HPDE6-E6E7 (cell line): Measurements from ENCODE around the gene EPHB6.

ENCODE experiments used
- DNase-seq: peaks from one replicate; pipeline ENCODE4 v3.0.0; 2011; ENCODE audit warnings: missing footprints; ENCODE audit errors: extremely low spot score

EPHB6 gene

DNA sequence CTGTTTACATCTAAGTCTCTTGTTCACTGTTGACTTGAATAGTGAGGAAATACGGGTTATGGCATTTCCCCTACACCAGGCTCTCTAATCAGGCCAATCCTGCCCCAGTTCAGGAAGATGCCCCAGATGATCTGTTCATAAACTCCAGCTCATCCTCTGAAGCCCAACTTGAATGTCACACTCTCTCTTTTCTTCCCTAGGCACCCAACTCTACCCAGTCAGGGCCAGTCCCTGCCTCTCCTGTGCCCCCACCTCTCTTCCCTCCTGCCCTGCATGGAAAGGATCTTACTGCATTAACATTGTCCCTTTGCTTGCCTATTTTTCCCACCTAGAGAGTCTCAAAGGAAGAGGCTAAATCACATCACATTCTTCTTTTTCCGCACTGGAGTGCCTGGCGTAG, 41.3 kb downstream of the EPHB6 start:
- no peak for DNase-seq

- no peak for DNase-seq
These were observed 42.0 kb downstream of the EPHB6 start for GRCh38 chr7:142896741-142897379.

GRCh38 chr7:142897691-142898090, 42.8 kb downstream of the EPHB6 start:
- no peak for DNase-seq

DNA sequence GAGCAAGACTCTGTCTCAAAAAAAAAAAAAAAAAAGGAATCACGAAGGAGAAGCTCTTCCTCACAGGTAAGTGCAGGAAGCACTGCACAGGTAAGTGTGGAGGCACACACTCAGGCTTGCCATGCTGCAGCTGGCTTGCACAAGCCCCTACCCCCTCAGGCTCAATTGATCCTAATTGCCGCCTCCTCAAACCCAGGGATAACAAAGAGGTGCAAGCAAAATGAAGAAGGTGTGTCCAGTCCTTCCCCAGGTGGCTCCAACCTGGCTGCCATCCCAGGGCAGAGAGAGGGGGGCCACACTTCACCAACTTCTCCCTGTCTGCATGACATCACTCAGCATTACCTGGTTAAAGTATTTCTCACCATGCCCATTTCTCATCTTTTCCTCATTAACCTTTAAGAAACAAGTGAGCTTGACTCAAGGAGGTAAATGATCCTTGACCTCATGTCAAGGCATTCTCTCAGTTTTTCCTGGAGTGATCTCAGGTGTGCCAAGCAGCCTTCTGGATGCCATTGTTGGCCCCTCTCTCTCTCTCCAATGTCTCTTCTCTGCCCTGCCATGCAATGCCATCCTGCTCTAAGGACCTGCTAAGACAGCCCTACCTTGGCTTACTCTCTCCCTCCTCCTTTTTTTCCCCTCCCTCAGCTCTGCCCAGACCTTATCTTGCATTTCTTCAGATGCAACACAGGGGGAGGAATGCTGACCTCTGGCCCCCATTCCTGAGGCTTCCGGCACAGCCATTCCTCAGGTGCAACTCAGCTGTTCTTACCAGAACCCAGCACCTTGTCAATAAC, 43.7 kb downstream of the EPHB6 start:
- no peak for DNase-seq

DNA sequence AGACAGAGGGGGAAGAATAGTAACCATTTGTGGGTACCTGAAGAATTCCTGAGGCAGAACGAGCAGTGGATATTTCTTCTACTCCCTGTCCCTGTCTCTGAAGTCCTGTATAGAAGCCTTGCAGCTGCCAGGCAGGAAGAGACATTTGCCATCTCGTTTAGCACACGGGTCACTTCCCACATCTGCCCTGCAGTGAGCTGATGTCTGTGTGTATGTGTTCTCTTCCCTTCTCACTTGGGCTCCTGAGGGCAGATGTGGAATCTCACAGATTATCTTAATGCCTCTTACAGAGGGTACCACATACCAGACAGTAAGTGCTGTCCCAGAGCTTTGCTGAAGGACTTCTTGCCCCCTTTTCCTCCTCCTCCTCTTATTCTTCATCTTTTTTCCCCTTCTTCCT, 44.8 kb downstream of the EPHB6 start:
- DNase-seq = no peak

DNA sequence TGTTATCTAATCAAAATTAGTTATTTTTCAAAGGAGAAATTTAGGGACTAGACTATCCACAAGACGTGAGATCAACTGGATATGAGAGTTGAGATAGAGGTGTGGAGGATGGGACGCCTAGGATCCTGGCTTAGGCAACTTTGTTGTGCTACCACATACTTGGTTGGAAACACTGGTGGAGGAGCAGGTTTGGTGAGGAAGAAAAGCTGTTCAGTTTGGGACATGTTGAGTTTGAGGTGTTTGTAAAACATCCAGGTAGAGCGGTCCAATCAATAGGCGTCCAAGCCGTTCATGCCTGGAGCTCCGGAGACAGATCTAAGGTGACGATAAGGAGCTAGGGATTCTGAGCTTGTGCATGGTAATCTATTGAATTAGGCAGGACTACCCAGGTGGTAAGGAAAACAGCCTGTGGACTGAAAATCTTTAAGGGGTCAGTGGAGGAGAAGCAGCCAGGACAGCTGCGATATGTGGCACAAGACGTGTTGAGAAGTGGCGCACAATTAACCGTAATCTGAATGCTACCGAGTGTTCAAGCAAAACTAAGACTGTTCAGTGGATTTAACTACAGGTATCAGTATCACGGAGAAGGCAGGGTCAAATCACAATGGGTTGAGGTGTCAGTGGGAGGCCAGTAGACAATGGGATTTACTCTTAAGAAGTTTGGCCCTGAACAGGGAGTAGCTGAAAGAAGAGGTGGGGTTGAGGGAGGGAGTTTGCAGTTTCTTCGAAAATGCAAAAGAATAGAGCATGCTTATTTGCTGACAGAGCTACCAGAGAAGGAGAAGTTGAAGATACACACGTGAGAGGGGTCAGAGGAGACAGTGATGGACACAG, 46.8 kb downstream of the EPHB6 start:
- DNase-seq = no peak

DNA sequence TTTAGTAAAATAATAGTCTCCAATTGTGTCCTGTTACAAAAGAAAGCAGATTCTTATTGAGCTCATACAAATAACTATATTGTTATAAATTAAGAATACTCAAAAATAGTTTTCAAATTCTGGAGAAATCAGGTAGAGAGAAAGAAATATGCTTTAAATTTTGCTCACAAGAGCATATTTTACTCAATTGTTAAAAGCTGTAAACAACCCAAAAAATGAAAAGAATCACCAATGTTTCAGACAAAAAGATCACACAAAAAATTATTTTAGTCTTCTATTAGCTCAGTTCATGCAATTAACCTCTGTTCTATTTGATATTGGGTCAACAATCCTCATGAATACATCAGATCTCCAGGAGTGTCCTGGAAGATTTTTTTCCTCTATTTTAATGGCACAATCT, 49.3 kb downstream of the EPHB6 start:
- no peak for DNase-seq

DNA sequence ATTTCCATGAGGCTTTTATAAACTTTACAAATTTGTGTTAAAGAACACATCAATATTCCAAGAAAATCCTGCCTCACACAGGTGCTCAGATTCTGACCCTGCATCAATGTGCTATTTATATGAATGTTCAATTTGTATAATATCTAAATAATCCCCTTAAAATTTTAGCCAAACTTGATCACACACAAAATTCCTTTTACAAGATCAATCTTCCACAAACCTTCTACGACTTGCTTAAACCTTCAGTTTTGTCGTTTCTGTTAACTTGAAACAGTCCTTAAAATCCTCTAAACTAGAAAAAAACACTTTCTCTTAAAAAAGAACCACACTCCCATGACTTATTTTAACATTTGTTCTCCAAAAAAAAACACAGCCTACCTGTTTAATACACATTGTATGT, 50.9 kb downstream of the EPHB6 start:
- DNase-seq = no peak

DNA sequence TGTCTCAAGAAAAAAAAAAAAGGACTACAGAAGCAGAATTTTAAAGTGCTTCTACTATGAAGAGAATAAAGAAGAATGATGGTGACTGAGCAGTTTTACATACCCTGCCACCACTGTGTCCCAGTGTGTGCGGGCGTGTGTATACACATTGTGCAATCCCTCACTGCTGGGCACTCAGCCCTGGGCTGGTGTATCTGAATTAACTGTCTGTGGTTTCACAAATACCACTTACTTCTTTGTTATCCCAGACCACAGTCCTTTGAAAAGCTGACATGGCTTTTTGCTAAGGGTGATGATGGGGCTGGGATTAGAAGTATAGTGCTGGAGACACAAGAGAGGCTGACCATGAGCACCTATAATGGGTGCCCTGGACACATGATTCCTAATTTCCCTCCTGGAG, 51.8 kb downstream of the EPHB6 start:
- DNase-seq = no peak

DNA sequence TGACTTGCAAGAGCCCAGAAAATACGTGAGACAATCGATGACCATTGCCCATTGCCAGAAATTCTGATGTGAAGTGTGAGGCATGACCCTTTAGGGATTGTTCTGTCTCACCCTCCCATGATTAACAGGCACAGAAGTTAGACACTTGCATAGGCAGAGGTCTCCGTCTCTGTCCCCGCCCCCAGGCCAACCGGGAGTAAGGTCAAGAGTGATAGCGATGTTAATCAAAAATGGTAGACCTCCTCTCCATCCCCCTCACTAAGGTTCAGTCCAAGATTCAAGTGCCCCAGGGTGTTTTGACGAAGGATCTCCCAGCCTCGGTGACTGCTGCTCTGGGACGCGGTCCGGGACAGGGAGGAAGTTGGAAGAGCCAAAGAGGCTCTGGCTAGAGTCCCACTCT, 53.4 kb downstream of the EPHB6 start:
- DNase-seq = no peak

- no peak for DNase-seq
These were observed 54.3 kb downstream of the EPHB6 start for GRCh38 chr7:142908921-142909890.

- no peak for DNase-seq
These were observed 55.2 kb downstream of the EPHB6 start for GRCh38 chr7:142910031-142910433.

DNA sequence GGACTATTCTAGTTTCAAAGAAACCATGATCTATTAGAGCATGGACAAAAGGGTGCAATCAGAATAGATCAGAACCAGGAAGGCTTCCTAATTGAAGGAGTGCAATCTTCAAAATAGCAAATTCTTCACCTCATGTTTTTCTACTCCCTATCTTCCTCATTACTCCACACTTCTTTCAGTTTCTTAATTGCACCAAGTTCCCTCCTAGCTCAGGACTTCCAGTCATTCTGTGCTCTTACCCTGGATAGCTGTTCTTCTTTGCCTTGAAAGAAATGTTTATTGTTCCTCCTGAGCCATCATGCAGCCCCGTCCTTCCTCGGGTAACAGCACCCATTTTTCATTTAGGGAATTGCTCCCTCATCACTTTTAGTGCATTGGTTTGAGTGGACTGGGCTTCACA, 55.6 kb downstream of the EPHB6 start:
- DNase-seq = no peak

DNA sequence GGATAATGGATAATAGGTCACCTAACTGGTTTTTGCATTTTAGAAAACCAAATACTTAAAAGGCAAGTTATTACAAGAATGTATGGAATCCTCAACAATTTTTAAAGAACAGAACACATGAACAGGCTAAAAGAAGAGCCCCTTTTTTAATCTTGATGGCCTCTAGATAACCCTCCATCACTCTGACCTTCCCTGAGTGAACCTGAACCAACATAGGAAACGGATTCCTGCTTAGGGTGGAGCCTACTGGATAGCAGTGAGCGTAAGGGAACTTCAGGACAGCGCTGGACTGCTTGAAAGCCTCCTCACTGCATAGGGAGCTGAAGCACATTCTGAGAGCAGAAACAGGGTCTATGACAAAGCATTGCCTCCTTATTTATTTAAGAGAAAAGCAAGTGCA, 58.2 kb downstream of the EPHB6 start:
- no peak for DNase-seq

DNA sequence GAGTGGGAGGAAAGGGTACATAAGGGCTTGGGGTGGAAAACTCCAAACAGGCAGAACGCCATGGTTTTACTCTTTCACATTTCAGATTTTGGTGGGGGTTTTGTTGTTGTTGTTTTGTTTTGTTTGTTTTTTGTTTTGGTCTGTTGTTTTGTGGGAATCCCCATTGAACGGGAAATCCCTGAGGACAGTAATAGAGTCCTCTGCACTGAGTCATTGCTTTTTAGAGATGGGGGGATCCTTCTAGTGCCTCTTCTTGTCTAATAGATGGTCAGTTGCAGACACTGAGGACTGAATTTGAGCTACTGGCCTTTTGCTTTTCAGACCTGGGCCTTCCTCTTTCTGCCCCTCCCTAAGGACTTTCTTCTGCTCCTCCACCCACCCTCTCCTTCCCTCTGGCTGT, 58.7 kb downstream of the EPHB6 start:
- no peak for DNase-seq

GRCh38 chr7:142914121-142914520, 59.2 kb downstream of the EPHB6 start:
- DNase-seq = no peak

- DNase-seq = no peak
These were observed 60.4 kb downstream of the EPHB6 start for GRCh38 chr7:142915315-142915714.

DNA sequence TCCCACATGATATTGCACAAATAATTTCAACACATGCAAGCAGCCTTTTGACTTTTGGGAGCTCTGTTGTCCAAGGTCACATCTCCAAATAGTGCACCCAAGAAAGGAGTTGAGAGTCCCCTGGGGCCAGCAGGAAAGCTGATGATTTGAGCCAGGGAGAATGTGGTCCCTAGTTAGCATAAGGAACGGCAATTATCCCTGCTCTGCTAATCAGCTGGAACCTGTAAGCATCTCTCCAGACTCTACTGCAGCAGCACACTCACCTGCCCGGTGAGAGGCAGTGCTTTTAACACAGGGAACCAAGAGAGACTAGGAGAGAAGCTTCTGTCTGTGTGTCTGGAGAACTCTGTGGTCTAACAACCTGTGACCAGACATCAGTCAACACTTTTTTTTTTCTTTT, 61.6 kb downstream of the EPHB6 start:
- DNase-seq = no peak

DNA sequence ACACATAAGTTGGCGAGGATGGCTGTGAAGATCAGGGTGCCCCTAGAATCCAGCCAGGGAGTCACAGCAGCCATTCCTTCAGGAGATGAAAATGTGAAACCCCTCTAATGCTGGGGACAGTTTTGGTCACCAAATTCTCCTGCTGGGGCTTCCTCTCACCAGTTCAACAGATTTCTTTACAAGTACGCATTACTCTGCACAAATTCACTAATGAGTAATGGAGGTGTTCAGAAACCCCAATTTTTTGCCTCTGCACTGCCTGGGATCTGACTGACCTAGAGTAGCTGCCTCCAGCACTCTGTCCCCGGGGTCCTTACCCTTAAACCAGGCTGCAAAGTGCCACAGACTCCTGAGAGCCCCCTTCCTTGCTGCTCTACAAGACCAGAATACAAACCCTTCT, 62.6 kb downstream of the EPHB6 start:
- no peak for DNase-seq

- no peak for DNase-seq
These were observed 64.0 kb downstream of the EPHB6 start for GRCh38 chr7:142918901-142919300.

DNA sequence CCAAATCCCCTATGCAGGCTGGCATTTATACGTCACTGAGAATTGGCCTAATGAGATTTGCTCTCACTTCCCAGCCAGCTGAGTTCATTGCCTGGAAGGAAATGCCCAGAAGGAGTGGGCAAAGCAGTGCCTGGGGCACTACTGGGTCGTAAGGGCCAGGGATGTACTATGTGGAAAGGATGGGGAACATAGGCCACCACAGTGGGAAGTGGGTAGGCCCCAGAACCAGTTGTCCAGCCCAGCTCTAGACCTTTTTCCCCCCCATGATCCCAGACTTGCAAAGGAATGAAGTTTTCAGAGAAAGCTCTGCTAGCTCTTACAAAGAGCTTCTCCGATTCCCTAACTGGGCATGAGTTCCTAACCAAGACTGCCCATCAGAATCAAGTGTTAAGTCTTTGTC, 64.8 kb downstream of the EPHB6 start:
- DNase-seq = no peak
